DMS 273 (cell line): ENCODE data around the gene HEATR3.
"Not testable (repeated sequence)": the region's sequence is repeated elsewhere in the genome, so short reads cannot be mapped to it uniquely, and the experiment has no call there.

ENCODE experiments used
- DNase-seq: peaks from one replicate; lab custom pipeline; 2025; ENCODE audit not compliant: unreplicated experiment; lab: John Stamatoyannopoulos, UW

Gene HEATR3

DNA sequence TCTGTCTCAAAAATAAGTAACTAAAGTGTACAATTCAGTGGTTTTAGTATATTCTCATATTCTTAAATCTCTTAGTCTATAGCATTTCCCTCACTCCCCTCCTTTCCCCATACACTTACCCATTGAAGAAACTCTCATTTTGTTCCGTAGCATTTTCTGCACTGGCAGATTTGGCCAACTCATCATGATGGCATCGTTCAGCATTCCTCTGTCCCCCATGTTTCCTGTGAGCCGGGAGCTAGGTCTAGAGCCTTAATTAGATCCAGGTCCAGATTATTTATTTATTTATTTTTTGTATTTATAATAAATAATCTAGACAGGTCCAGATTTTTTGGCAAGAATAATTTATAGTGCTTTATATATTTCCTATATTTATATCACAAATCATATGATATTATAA is 31.0 kb downstream of the HEATR3 start:
- DNase-seq, result no peak

DNA sequence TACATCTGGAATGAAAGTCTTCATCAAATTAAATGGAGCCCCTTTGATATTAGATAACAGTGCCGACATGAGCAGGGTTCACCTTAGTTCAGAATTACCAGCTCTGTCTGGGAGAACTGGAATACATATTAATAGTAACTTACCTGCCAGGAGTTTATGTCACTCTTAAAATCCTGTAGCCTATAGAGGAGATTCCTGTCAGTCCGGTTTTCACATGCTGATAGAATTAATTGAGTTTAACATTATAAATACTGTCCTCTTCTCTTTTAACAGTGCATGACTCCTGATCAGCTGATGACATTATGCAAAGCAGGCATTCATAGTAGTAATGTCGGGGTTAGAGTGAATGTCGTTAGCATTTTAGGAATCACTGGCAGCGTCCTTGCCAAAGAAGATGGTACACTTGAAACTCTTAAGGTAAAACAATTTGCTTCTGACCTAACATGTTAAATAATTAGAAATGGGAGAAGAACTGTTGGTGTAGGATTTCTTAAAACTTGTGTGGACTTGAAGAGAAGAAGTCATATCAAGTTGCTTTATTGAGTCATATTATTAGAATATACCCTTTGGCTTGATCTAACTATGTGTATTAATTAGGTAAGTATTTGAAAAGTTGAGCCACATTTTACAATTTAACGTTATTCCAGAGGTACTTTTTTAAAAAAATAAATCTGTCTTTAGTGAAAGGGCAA is 34.3 kb downstream of the HEATR3 start:
- DNase-seq, result no peak

DNA sequence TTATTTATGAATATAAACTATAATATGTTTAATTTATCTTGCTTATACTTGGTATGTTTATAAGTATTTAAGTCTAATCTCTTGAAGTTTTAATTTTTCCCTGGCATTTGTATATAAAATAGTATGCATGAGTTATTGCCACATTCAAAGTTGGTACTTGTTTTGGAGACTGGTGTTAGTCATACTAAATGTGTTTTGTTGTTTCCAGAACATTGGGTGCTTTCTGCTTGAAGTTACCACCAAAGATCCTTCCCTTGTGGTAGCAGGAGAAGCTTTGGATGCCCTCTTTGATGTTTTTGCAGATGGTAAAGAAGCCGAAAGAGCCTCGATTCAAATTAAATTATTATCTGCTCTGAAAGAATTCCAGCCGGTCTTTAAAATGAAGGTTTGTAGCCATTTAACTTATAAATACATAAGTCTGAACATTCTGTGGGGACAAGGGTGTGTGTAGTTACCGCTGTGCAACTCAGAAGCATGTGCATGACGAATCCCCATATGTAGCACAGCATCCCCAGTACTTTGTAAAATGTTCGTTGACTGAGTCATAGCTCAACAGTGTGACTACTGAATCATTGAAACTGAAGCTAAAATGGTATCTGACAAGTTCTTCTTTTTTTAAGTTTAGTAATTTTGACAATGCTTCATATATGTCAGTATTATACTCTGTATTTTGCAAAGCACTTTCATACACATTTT is 36.4 kb downstream of the HEATR3 start:
- no peak for DNase-seq

DNA sequence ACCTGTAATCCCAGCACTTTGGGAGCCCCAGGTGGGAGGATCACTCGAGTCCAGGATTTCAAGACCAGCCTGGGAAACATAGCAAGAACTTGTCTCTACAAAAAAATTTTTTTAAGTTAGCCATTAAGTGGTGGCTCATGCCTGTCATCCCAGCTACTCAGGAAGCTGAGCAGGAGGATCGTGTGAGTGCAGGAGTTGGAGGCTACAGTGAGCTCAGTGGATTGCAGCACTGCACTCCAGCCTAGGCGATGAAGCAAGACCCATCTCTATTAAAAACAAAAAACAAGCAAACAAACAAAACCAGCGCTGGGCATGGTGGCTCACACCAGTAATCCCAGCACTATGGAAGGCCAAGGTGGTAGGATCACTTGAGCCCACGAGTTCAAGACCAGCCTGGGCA is 38.0 kb downstream of the HEATR3 start:
- no peak for DNase-seq

DNA sequence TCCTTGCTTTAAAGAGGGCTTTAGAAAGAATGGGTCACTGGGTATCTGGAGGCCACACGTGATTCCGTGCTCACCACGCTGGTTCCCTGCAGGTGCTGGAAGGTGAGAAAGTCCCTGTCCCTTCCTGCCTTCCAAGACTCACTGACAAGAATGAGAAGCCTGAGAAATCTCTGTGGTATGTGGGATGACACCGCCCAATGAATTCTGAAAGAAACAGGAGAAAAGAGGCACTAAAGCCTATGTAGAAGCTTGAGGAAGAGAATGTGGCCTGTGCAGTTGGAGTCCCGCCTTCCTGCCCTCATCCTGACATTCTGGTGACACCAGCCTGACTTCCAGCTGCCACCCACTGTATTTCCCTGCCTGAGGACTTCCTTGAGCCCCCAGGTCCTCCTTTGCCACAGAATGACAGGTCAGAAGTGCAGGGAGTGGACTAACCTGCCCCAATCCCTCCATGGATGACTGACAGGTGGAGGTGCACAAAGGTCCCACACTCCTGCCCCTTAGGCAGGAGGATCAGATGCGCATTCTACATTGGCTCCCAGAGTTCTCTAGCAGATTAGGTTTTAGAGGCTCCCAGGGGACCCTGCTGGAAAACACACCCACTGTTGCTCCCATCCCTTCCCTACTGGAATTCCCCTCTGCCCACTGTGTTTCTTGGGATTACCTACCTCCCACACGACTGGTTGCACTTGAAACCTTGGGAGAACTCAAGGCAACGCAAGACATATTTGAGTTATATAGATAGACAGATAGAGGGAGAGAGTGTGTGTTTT is 48.8 kb downstream of the HEATR3 start:
- DNase-seq, result no peak

DNA sequence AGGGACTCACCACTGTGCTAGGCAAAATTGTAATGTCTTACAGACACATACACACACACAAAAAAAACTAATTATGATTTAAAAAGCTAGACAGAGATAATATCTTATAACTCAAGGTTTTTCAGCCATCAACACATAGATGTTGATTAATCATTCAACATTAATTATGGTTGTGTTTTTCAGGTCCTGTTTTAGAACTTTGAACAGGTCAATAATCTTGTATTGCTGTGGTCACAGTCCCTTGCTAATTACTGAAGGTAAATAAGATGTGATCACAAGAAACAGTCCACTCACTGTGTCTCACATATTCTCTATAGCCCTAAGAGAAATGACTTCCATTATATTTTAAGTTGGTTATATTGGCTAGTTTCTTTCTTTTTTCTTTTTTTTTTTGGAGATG is 54.9 kb downstream of the HEATR3 start:
- no peak for DNase-seq

DNA sequence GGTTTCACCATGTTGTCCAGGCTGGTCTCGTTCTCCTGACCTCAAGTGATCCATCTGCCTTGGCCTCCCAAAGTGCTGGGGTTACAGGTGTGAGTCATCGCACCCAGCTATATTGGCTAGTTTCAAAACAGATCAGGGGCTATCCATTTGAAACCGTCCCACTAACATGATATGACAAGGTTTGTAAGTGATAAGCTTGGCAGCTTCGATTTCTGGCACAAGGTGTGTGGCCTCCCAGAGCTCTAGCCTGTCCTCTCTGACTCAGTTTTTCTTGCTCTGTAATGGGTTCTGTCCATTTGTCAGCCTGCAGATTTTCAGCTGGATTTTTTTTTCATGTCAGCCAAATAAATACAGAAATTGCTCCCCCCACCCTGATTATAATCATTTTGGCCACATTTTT is 55.5 kb downstream of the HEATR3 start:
- DNase-seq, result no peak

DNA sequence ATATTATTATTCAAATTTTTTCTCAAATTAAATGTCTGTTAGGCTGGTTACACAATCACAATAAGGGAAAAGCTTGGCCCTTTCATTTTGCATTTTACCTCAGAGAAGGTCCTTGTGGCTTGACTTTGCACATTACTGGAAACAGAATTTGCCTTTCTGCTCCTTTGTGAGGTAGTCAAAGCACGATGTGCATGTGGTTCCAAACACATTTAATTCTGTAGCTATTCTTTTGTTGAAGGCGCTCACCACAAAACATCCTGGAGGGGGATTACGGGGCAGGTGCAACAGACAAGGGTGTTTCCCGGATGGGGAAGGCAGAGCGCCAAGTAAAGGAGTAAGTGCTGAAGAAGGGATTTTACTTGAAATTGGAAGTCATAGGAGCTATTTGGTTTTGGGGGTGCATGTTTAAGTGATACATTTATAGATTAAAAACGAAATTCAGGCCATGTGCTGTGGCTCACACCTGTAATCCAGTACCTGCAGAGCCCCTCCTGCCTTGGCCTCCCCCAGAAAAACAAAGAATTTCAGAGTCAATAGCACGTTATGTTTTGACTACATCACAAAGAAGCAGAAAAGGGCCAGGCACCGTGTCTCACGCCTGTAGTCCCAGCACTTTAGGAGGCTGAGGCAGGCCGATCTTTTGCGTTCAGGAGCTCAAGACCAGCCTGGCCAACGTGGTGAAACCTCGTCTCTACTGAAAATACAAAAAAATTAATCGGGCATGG is 56.1 kb downstream of the HEATR3 start:
- no peak for DNase-seq

DNA sequence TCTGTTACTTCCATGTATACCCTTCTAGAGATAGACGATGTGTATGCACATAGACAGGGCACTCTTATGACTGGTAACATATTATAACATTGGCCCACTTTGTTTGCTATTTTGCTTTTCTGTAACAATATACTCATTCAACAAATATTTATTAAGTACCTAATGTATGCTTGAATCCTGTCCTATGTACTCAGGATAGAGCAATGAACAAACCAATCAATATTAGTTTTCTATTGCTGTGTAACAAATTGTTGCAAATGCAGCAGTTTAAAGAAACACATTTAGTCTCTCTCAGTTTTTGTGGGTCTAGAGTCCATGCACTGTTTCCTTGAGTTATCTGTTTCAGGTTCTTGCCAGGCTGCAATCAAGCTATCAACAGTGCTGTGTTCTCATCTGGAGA is 57.6 kb downstream of the HEATR3 start:
- DNase-seq, result no peak

DNA sequence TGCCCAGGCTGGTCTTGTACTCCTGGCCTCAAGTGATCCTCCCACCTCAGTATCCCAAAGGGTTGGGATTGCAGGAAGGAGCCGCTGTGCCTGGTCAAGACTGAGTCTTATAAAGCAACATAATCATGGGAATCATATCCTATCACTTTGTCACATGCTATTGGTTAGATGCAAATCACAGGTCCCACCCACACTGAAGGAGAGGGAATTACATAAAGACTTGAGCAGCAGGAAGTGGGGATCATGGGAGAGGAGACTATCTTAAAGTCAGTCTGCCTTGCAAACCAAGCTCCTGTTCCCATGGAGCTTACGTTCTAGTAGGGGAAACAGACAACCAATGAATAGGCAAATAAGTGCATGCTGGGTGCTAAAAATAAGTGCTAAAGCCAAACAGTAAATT is 59.0 kb downstream of the HEATR3 start:
- no peak for DNase-seq

DNA sequence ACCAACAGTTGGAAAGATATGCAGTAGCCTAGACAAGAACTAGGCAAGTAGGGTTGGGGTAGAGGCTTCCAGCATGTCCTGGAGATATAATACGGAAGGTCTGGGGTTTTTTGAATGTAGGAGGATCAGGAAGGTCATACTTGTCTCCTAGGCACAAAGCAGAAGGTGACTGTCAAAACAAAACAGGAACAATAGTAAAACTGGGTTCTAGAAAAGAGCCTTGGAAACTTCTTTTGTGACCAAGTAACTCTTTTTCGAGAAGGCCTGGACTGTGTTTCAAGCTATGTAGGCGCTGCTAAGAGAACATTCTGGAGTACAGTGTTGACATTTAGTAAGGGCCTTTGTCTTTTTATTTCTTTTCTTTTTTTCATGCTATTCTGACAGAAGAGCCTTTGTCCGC is 60.4 kb downstream of the HEATR3 start:
- DNase-seq, result no peak

DNA sequence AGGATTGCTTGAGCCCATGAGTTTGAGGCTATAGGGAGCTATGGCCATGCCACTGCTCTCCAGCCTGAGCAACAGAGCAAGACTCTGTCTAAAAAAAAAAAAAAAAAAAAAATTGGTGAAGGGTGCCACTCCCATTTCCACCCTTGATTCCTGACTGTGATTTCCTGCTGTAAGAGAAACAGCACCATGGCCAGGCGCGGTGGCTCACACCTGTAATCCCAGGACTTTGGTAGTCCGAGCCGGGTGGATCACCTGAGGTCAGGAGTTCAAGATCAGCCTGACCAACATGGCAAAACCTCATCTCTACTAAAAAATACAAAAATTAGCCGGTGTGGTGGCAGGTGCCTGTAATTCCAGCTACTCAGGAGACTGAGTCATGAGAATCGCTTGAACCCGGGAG is 66.8 kb downstream of the HEATR3 start:
- not testable (repeated sequence) for DNase-seq

DNA sequence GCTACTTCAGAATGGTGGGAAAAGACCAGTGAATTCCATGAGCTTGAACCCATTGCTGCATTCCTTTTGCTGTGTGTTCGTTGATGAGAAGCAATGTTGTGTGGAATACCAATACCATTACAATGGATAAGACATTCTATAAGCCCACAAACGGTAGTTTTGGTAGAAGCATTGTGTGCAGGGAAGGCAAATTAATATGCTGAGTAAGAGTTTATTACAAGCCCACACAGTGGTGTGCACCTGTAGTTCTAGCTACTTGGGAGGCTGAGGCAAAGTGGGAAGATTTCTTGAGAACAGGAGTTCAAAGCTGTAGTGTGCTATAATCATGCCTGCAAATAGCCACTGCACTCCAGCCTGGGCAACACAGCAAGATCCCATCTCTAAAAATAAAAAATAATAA is 67.4 kb downstream of the HEATR3 start:
- DNase-seq, result no peak

DNA sequence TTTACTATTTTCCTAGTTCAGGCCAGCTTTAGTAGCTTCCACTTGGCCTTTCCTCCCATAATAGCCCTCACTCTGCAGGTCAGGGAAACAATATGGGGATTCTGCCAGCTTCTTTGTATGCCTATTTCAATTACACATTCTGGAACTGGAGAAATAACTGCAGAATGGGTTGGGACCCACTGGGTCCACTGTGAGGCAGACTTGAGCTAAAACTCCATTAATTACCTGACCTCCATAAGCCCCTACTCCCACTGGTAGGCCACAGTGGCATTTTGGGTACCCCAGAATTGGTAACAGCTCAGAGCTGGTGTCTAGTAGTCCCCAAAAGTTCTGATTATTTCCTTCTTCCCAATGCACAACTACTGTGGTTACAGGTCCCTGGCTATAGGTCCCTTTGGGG is 70.6 kb downstream of the HEATR3 start:
- peak; percentile 69 for DNase-seq

DNA sequence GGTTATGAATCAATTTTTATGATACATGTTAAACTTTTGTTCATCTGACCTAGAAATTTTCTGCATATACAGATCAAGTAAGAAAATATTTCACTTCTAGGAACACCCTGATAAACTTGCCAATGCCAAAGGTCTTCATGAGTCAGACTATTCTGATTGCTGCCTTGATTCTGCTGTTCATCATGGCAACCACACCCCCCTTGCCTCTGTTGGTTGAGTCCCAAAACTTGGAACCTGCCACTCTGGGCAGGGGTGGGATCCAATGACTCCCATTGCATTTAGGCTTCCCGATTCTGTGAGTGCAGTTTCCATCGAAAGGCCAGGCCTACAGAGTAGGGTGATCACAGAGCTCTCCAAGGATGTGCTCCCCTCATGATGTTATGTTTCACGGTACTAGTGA is 71.5 kb downstream of the HEATR3 start:
- no peak for DNase-seq

DNA sequence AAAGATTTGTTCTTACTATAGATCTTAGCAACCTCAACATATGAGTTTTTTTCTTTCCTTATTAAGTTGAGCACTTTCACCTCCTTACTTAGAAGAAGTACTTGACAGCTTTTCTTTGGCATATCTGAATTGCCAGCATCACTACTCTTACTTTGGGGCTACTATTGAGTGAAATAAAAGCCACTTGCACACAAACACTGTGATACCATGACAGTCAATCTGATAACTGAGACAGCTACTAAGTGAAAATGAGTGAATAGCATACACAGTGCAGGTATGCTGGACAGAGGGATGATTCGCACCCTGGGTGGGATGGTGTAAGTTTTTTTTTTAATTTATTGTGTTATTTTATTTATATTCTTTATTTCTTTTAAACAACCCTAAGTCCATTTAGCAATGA is 73.8 kb downstream of the HEATR3 start:
- DNase-seq, result no peak

DNA sequence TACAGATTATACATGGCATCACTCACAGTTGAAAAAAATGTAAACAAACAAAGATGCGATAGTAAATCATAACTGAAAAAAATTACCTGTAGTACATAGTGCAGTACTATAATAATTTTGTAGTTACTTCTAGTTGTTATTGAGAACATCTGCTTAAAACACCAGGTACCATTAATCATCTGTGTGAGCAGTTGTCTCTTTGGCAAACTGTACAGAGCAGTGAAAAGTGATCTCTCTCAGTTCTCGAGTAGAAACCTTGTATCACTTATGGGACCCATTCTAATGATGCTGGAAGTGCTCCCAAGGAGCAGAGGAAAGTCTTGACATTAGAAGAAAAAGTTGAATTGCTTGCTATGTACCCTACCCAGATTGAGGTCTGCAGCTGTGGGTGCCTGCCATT is 78.4 kb downstream of the HEATR3 start:
- DNase-seq, result peak; percentile 29

DNA sequence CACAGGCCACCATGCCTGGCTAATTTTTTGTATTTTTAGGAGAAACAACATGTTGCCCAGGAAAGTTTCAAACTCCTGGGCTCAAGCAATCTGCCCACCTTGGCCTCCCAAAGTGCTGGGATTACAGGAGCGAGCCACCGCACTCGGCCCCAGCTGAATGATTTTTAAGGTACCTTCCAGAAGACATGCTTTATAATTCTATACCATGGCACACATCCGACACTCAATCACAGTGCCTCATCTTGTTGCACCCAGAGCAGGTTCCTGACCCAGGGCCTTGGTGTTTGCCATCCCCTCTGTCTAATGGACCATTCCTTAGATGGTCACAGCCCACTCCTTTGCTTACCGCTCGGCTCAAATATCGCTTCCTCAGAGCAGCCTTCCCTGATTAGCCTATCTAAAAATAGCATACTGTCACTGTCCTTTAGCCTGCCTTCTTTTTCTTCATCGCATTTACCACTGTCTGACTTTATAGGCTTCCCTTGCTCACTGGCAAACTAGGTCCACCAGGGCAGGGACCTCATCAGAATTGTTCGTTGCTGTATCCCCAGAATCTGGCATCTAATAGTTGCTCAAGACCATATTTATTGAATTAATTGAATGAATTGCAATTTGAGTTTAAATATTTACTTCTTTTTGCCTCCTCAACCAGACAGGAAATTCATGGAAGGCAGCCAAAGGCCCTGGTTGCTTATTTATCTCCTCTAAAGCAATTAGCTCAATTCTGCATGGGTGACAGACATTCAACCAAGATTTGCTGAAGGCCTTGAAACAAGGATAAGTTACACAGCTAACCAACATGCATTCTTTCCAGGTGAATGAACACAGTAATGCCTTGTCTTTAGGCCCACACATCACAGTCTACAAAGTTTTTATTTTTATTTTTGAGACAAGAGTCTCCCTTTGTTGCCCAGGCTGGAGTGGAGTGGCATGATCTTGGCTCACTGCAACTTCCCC is 81.0 kb downstream of the HEATR3 start:
- peak; percentile 36 for DNase-seq

DNA sequence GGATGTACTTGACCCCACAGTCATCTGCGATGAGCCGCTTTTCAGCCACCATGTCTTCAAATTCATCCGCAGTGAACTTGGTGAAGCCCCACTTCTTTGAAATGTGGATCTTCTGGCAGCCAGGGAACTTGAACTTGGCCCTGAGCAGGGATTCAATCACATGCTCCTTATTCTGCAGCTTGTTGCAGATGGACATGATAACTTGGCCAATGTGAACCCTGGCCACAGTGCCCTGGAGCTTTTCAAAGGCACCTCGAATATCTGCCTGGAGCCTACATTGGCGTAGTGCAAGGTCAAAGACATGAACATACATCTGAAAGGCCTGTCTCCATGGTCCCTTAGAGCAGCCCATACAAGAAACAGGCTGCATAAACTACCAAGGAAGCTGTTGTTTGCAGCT is 85.6 kb downstream of the HEATR3 start:
- no peak for DNase-seq

DNA sequence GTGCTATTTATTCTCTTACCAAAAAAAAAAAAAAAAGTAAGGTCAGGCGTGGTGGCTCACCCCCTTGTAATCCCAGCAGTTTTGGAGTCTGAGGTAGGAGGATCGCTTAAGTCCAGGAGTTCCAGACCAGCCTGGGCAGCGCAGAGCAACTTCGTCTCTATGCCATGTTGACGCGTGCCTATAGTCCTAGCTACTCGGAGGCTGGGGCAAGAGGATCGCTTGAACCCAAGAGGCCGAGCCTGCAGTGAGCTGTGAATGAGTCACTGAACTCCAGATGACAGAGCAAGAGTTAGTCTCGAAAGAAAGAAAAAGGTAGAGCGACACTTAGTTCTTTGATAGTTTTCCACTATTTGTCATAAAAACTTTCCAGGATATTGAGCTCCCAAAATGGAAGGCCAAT is 86.0 kb downstream of the HEATR3 start:
- DNase-seq, result no peak
